Smooth muscle cell (in vitro differentiated cells): ENCODE data around the gene VPS18. TPM values are rescaled to one million over a fixed set of nuclear protein-coding genes. Genes with fewer than 3 reads are reported as not detected.
A peak's percentile ranks its signal among the peaks of the same experiment; 100 is the strongest.

Source experiments
- DNase-seq: peaks from one replicate; lab custom pipeline; 2025; ENCODE audit not compliant: unreplicated experiment; lab: John Stamatoyannopoulos, UW
- H2AFZ ChIP-seq: fragments of 200-600 bp; sonication (generic); 2 replicates; pipeline ENCODE4 v1.6.0; 2016; ENCODE audit warnings: antibody characterized with exemption, low read depth, mild to moderate bottlenecking
- H3F3A ChIP-seq: fragments of 200-600 bp; sonication (generic); 2 replicates; pipeline ENCODE4 v1.6.0; 2017; ENCODE audit warnings: antibody characterized with exemption, low read depth
- H3K27ac ChIP-seq: fragments of 200-600 bp; sonication (generic); 2 replicates; pipeline ENCODE4 v1.5.1; 2016; ENCODE audit warnings: low read depth, mild to moderate bottlenecking
- H3K27me3 ChIP-seq: fragments of 200-600 bp; sonication (generic); 2 replicates; pipeline ENCODE4 v1.6.1; 2016; ENCODE audit warnings: low read depth, mild to moderate bottlenecking
- H3K36me3 ChIP-seq: fragments of 200-600 bp; sonication (generic); 2 replicates; pipeline ENCODE4 v1.5.1; 2016; ENCODE audit warnings: low read depth
- H3K4me1 ChIP-seq: fragments of 200-600 bp; sonication (generic); 2 replicates; pipeline ENCODE4 v1.5.1; 2016; ENCODE audit warnings: low read depth
- H3K4me2 ChIP-seq: fragments of 200-600 bp; sonication (generic); 2 replicates; pipeline ENCODE4 v1.6.0; 2016; ENCODE audit warnings: mild to moderate bottlenecking
- H3K4me3 ChIP-seq: fragments of 200-600 bp; sonication (generic); 2 replicates; pipeline ENCODE4 v1.5.1; 2016; ENCODE audit warnings: mild to moderate bottlenecking
- H3K79me2 ChIP-seq: fragments of 200-600 bp; sonication (generic); 2 replicates; pipeline ENCODE4 v1.6.0; 2016; ENCODE audit warnings: low read depth, mild to moderate bottlenecking
- H3K9ac ChIP-seq: fragments of 200-600 bp; sonication (generic); 2 replicates; pipeline ENCODE4 v1.6.0; 2016; ENCODE audit warnings: low read depth
- H3K9me3 ChIP-seq: fragments of 200-600 bp; sonication (generic); replicated peaks from 2 replicates; pipeline ENCODE4 v1.5.1; 2016; ENCODE audit warnings: low read depth
- H4K20me1 ChIP-seq: fragments of 200-600 bp; sonication (generic); 2 replicates; pipeline ENCODE4 v1.6.0; 2016; ENCODE audit warnings: low read depth
- CTCF ChIP-seq: fragments of 200-600 bp; sonication (generic); IDR thresholded peaks from 2 replicates; pipeline ENCODE4 v1.5.1; 2017; ENCODE audit warnings: borderline replicate concordance, mild to moderate bottlenecking, antibody characterized with exemption; ENCODE audit not compliant: insufficient read depth, poor library complexity, severe bottlenecking
- WGBS: methylation state at CpG from one replicate; pipeline ENCODE4 v1.1.7; 2016; ENCODE audit warnings: low lambda C conversion rate; 5-methylcytosine and 5-hydroxymethylcytosine counted together
- polyA plus RNA-seq: library from polyadenylated mRNA; unstranded; fragments of >200 nt; fragmentation: Nextera tagmentation; extraction: Ambion mirVana; gene quantifications from 2 replicates; pipeline ENCODE4 v1.2.1, GENCODE V29; 2016
- total RNA-seq: library from RNA; depleted of rRNA; stranded (reverse); fragments of >200 nt; gene quantifications from 2 replicates; pipeline ENCODE4 v1.2.3, GENCODE V29; 2014

VPS18 gene
- total and polyA plus RNA-seq, 2 experiments from 2014 or later = 14.2 to 17.2 TPM

DNA sequence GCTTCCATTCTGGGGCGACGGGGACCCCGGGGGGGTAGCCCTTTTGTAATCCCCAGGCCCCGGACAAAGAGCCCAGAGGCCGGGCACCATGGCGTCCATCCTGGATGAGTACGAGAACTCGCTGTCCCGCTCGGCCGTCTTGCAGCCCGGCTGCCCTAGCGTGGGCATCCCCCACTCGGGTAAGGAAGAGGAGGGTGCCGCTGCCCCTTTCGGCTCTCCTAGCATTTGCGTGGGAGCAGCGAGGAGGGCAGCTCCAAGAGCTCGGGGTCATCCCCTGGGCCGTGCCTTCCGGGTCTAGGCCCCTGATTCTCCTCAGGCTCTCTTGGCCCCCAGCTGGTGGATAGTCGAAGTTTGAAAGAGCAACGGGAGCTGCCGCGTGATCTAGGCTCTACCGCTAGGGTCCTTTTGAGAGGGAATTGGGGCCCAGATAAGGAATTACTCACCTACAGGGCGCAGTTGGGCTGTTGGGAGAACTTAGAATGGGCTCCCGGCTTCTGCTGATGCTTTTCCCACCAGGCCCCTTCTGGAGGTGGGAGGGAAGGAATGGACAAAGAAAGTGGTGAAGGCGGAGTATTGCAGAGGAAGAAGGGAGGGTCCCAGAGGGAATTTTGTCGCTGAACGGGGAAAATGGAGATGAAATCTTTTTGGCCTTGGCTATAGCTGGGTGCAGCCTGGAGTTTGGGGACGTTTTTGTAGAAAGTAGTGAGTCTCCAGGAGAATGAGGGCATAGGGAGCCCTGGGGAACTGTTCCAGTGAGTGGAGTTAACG, 615 bp downstream of the VPS18 start:
- DNase-seq = peak; percentile 43
- WGBS = 3% methylated on average over 32 of the region's 33 CpGs
- H3K9ac ChIP-seq = peak overlapping the region; percentile 94

GRCh38 chr15:40899536-40900207, 5.4 kb downstream of the VPS18 start:
- peaks cover 7% of the 10 kb centered on the region for H3K4me1 ChIP-seq
- H3K9ac ChIP-seq = no peak overlapping the region
- H2AFZ ChIP-seq = no peak overlapping the region
- no peak for TF ChIP-seq CTCF
- H3K27ac ChIP-seq = no peak overlapping the region
- no peak overlapping the region for H3K4me3 ChIP-seq
- H3K4me2 ChIP-seq = no peak overlapping the region
- H3K27me3 ChIP-seq = no peaks in the 10 kb centered on the region
- no peak for DNase-seq
- no peaks in the 10 kb centered on the region for H3F3A ChIP-seq
- peaks cover 5% of the 10 kb centered on the region for H3K36me3 ChIP-seq
- 96% methylated on average over 33 of the region's 33 CpGs for WGBS
- peaks cover 44% of the 10 kb centered on the region for H4K20me1 ChIP-seq
- peaks cover 24% of the 10 kb centered on the region for H3K79me2 ChIP-seq
- no peaks in the 10 kb centered on the region for H3K9me3 ChIP-seq

More for the DNA sequence above, 615 bp downstream of the VPS18 start:
- no peaks in the 10 kb centered on the region for H3K9me3 ChIP-seq
- peaks cover 7% of the 10 kb centered on the region for H3K4me1 ChIP-seq
- H3K4me3 ChIP-seq = peak overlapping the region; percentile 67
- peaks cover 21% of the 10 kb centered on the region for H3K79me2 ChIP-seq
- H3K36me3 ChIP-seq = peaks cover 5% of the 10 kb centered on the region
- TF ChIP-seq CTCF = peak; percentile 43
- peak overlapping the region; percentile 95 for H3K4me2 ChIP-seq
- H3K27ac ChIP-seq = peak overlapping the region; percentile 85
- no peaks in the 10 kb centered on the region for H3F3A ChIP-seq
- H2AFZ ChIP-seq = peak overlapping the region; percentile 82
- no peaks in the 10 kb centered on the region for H4K20me1 ChIP-seq
- H3K27me3 ChIP-seq = no peaks in the 10 kb centered on the region

GRCh38 chr15:40900256-40901052, 6.2 kb downstream of the VPS18 start:
- Histone ChIP-seq H2AFZ (no peak overlapping the region), H3K79me2 (peaks cover 19% of the 10 kb centered on the region), H3K4me3 (no peak overlapping the region), H3K4me2 (no peak overlapping the region), H3K36me3 (peaks cover 5% of the 10 kb centered on the region), H3K27me3 (no peaks in the 10 kb centered on the region), H3K9me3 (no peaks in the 10 kb centered on the region), H3K4me1 (peaks cover 3% of the 10 kb centered on the region), H3F3A (no peaks in the 10 kb centered on the region), H4K20me1 (peaks cover 49% of the 10 kb centered on the region), H3K27ac (no peak overlapping the region), H3K9ac (no peak overlapping the region)
- DNase-seq = no peak
- 96% methylated on average over 36 of the region's 36 CpGs for WGBS
- TF ChIP-seq CTCF = no peak
